NT2/D1 (cell line): Measurements from ENCODE around the gene LCMT2.

ENCODE experiments used
- SUZ12 ChIP-seq: IDR thresholded peaks from 2 replicates; pipeline ENCODE4 v1.6.1; 2011; ENCODE audit not compliant: insufficient read length, insufficient read depth; ENCODE audit errors: extremely low read depth
- YY1 ChIP-seq: IDR thresholded peaks from 2 replicates; pipeline ENCODE4 v1.6.1; 2011; ENCODE audit not compliant: insufficient read length, insufficient read depth

DNA sequence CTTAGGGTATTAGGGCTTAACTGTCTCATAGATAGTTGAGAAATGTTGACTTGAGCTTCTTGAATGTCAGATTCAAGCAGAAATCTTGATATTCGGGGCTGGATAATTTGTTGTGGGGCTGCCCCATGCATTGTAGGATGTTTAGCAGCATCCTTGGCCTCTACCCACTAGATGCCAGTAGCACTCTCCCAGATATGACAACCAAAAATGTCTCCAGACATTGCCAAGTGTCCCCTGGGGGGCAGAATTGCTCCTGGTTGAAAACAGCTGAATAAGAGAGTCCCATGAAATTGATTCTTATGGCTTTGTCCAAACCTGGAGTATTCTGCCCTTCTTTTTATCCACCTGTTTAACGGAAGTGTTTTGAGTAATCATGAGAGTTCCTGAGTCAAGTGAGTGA lies 15.9 kb upstream of the LCMT2 start:
- no peak for TF ChIP-seq SUZ12
- TF ChIP-seq YY1: no peak
